Ammon's horn (tissue), 1 donor: ENCODE measurements around the gene CADM2.

ENCODE experiments used
- DNase-seq: peaks from one replicate; pipeline ENCODE4 v3.0.0-alpha.2; 2016; ENCODE audit warnings: low spot score

CADM2 gene

GRCh38 chr3:85800676-85801075 is 841.9 kb downstream of the CADM2 start:
- DNase-seq: no peak

GRCh38 chr3:85801955-85802354 is 843.2 kb downstream of the CADM2 start:
- no peak for DNase-seq

GRCh38 chr3:85808755-85809154 is 850.0 kb downstream of the CADM2 start:
- no peak for DNase-seq

GRCh38 chr3:85821130-85821756 is 862.5 kb downstream of the CADM2 start:
- DNase-seq: peak; percentile 43

- no peak for DNase-seq
Observed at GRCh38 chr3:85835857-85836440, 877.2 kb downstream of the CADM2 start.

GRCh38 chr3:85837402-85837801 is 878.6 kb downstream of the CADM2 start:
- no peak for DNase-seq

GRCh38 chr3:85838921-85839320 is 880.1 kb downstream of the CADM2 start:
- DNase-seq: no peak

- no peak for DNase-seq
Observed at GRCh38 chr3:85842081-85842480, 883.3 kb downstream of the CADM2 start.

- no peak for DNase-seq
Observed at GRCh38 chr3:85846940-85847339, 888.2 kb downstream of the CADM2 start.

- DNase-seq: no peak
Observed at GRCh38 chr3:85851071-85851470, 892.3 kb downstream of the CADM2 start.

GRCh38 chr3:85853805-85854204 is 895.0 kb downstream of the CADM2 start:
- no peak for DNase-seq

- DNase-seq: no peak
Observed at GRCh38 chr3:85862893-85863455, 904.2 kb downstream of the CADM2 start.

- DNase-seq: no peak
Observed at GRCh38 chr3:85864896-85865295, 906.1 kb downstream of the CADM2 start.

- no peak for DNase-seq
Observed at GRCh38 chr3:85867072-85867471, 908.3 kb downstream of the CADM2 start.

GRCh38 chr3:85875589-85875988 is 916.8 kb downstream of the CADM2 start:
- no peak for DNase-seq

- DNase-seq: no peak
Observed at GRCh38 chr3:85877631-85878030, 918.8 kb downstream of the CADM2 start.

- DNase-seq: no peak
Observed at GRCh38 chr3:85881833-85882393, 923.1 kb downstream of the CADM2 start.

GRCh38 chr3:85890043-85890555 is 931.3 kb downstream of the CADM2 start:
- DNase-seq: no peak

GRCh38 chr3:85903434-85903833 is 944.6 kb downstream of the CADM2 start:
- no peak for DNase-seq

GRCh38 chr3:85912980-85913379 is 954.2 kb downstream of the CADM2 start:
- no peak for DNase-seq

- no peak for DNase-seq
Observed at GRCh38 chr3:85922374-85922773, 963.6 kb downstream of the CADM2 start.

- no peak for DNase-seq
Observed at GRCh38 chr3:85930718-85931117, 971.9 kb downstream of the CADM2 start.

GRCh38 chr3:85933326-85933725 is 974.5 kb downstream of the CADM2 start:
- no peak for DNase-seq
